Ecto neural progenitor cell (in vitro differentiated cells): Measurements from ENCODE around the gene SLCO4A1.

Source experiments
- DNase-seq: peaks from one replicate; pipeline ENCODE4 v3.0.0-alpha.2; 2018; ENCODE audit warnings: low spot score

SLCO4A1 gene

DNA sequence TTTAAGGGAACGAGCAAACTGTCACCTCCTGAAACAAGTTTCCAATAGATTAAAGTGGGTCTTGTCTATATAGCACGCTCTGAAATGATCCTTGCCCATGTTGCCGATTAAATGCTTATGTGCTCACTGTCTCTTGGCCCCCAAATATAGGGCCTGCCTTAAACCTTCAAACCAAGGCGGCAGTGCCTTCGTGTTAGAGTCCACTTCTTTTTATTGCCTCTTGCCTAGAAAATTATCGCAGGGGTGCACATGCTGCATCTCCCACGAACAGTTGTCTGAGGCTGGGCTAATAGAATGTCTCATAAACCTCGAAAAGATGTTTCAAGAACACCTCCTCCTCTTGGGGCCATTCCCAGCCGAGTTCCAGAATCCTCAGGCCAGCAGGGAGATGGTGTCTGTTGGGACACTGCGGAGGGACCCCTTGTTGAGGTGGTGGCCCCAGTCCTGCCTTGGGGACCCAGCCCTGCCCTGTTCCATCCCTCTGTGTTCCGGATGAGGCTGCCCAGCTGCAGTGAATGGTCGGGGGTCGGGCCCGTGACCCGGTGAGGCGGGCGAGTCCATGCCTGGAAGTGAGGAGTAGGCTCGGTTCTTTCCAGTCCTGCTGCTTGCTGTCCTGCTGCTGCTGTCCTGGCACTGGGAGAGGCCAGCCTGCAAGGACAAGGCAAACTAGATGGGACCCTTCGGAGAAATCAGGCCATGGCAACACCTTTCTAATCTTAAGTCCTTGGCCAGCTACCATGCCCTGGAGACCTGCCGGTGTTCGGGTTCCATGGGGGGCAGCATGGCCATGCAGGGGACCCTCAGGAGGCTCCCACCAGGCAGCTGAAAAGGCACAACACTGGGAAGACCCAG, 34.7 kb upstream of the SLCO4A1 start:
- no peak for DNase-seq

DNA sequence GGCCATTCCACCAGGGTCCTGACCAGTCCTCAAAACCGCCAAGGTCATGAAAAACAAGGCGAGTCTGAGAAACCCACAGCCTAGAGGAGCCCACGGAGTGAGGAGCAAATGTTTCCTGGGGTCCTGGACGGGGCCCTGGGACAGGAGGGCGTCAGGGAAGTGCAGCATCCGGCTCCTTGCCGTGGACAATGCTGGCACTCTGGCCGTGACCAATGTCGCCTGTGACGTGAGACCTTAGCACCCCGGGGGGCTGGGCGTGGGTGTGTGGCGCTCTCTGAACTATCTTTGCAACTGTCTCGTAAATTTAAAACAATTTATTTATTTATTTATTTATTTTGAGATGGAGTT, 34.1 kb upstream of the SLCO4A1 start:
- DNase-seq, result no peak

DNA sequence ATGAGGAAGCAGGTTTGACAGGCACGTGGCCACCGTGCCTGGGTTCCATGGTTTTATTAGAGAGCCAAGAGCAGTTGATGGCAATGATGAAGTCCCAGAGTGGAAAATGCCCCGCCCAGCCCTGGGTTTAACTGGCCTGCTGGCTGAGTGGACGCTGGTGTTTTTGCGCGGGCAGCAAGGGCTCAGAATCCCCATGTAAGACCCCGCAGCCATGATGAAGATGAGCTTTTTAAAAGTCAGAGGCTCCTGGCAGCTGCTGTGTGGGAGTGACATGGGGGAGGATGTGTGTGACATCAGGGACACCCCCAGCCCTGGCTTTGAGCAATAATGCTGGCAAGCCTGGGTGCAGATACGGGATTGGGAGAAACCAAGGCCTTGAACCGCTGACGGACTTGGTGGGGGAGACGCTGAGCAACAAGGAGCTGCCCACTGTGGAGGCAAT, 33.0 kb upstream of the SLCO4A1 start:
- DNase-seq, result no peak

DNA sequence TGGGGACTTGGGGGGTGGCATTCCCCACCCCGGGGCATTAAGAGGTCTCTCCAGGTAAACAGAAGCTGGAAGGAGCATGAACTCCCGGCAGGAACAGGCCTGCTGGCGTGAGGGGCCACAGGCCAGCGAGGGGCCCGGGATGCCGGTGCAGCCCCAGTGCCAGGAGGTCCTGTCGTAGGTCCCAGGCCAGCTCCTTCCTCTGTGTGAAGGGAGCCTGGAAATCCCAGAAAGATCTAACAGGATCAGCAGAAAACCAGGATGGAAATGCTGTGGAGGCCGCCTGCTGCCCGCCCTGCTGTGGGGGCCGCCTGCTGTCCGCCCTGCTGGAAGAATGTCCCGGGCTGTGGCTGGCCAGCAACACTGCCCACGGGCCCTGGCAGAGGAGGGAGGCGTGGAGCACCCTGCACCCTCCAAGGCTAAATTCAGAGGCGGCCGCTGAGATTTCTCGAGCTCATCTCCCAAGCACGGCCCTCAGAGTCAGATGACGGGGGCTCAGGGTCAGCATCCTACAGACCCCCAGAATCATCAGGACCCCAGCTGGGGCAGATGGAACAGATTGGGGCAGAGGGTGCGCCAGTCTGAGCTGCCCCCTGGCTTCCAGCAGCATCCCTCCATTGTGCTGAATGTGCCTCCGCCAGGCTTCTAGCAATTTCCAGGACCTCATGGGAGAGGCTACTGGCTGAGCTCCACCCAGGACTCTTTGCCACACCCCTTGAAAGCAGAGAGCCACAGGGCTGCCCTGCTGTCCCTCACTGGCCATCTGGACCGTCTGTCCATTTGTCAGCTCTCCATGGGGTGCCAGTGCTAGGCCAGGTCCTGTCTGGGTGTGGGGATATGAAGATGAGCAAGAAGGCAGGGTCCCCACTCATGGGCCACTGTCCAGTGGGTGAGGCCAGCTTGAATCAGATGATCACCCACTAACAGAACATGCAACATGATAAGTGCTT, 32.2 kb upstream of the SLCO4A1 start:
- no peak for DNase-seq

DNA sequence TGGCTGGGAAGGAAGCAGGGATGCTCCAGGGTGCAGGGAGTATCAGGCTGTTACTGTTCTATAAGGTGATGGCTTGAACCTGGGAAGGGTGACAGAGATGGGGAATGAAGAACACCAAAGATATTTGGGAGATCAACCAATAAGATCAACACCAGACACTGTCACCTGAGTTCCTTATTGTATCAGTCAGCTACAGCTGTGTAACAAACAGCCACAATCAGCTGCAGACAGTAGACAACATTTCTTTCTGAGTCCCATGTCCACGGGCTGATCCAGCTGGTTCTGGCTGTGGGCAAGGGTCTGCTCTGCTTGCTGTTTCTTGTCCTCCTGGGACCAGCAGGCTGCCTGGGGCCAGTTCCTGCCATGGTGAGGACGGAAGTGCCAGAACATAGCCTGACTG, 31.3 kb upstream of the SLCO4A1 start:
- DNase-seq, result no peak

DNA sequence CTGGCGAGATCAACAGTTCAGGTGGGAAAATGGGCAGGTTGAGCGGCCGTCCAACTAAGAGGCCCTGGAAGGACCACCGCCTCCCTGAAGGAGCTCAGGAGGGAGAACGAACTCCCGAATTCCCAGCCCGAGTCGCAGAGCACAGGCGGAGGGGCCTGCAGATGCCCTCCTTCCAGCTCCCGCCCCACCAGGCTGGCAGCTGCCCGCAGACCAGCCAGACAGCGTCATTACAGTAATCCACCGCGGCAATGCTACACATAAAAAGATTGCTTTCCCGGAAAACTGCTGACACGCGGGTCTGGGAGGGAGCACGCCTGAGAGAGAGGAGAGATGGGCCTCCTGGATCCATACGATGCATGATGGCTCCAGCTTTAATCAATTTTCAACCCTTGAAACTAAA, 30.5 kb upstream of the SLCO4A1 start:
- DNase-seq, result no peak

DNA sequence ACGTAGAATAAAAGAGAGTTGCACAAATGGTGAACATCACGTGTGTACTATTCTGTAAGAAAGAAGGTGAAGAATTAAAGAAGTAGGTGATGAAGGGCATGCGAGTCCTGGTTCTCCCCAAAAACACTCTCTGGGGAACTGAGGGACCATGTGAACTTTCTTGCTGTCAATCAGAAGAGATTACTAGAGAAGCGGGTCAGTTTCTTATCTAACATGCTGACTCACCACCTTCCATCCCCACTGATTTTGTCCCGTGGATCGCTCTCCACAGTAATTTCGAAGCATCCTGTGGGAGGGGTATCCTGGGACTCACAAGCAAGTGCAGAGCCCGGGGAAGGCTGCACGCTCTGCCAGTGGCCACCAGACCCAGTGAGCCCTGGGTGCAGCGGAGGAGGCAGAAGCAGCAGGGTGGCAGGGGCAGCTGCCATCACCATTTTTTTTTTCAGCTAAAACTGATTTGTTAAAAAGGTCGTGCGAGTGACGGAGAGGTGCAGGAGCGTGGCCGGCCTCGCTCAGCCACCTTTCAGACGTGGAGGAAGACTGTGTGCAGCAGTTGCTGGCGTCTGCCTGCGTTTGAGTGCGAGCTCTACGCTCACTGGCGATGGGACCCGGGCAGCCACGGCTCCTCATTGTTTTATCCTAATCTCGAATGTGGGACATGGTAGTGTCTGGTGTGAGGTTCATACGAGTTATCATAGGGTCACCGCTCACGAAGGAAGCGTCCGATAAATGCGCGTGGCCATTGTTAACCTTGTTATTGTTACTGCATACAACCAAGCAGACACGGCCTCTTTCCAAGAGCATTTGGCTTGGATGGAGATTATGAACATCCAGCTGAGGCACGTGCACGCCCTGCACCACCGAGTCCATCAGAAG, 28.0 kb upstream of the SLCO4A1 start:
- no peak for DNase-seq

DNA sequence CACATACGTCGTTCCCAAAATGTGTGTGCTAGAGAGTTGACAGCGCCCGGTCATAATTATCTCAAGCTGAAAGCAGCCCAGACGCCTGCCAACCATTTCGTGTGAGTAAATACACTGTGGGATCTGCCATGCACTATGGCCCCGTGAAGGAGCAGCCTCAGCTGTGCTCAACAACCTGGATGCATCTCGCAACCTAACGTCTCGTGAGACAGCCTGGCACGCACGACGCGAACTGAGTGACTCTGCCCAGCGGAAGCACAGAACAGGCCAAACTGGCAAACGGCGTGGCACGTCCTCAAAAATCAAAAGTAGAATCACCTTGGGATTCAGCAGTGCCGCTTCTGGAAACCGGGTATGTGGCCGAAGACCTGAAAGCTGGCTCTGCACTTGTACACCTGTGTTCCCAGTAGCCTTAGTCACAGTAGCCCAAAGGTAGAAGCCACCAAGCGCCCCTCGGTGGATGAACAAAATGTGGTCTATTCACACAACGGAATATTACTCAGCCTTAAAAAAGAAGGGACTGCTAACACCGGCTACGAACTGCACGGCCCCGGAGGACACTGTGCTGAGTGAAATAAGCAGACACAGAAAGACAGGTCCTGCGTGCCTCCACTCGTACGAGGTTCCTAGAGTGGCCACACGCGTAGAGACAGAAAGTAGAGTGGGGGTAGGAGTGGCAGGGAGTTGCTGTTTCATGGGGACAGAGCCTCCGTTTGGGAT, 27.2 kb upstream of the SLCO4A1 start:
- no peak for DNase-seq

DNA sequence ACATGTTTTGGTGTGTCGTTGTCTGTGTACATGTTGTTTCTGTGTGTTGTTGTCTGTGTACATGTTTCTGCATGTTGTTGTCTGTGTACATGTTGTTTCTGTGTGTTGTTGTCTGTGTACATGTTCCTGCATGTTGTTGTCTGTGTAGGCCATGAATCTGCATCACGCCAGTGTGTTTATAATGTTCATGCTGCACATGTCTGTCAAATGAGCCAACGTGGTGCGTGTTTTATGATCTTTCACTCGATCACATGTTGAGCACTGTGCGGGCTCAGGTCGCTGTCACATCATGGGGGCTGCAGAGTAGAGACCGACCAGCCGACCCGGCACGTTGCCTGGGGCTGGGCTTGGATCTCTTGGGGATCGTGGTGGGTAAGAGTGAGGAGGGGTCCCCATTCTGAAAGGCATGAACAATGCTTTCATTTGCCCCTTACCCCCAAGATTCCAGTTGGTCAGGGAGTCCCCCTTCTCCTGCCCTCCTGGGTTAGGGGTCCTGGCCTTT, 26.5 kb upstream of the SLCO4A1 start:
- DNase-seq, result no peak

DNA sequence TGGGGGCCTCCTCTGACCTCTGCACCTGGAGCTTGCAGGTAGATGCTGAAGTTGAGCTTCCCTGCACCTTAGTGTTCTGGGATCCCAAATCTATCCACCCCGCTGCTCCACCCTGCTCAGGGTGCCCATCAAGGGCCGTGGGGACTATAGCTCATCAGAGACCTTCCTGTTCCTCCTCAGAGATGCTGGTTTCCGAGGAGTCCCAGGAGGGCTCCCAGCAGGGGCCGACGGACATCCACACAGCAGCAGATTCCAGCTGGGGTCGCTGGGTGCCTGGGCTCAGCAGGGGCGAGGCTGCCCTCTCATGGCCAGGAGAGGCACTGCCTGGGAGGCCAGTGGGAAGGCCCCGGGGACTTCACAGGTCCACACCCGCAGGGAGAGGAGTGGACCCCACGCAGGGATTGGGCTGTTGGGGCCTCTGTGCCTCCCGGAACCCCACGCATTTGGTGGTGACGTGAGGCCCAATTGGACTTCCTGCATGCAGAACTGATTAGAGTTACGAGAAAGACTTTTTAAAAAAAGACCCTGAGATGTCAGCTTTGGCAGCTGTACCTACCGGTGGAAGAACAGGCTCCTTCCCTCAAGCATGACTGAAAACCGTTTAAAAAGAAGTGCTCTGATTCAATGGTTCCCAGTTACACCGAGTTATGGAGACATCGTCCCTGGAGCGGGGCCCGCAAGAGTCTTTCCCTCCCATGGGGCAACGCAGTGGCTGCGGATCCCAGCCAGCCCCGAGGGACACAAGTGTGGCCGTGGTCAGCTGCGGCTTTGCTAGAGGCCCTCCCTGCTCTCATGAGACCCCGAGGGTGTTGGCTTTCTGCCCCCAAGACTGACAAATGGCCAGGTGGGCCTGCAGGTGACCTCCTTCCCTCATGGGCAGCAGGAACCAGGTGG, 25.3 kb upstream of the SLCO4A1 start:
- DNase-seq, result peak; percentile 86

DNA sequence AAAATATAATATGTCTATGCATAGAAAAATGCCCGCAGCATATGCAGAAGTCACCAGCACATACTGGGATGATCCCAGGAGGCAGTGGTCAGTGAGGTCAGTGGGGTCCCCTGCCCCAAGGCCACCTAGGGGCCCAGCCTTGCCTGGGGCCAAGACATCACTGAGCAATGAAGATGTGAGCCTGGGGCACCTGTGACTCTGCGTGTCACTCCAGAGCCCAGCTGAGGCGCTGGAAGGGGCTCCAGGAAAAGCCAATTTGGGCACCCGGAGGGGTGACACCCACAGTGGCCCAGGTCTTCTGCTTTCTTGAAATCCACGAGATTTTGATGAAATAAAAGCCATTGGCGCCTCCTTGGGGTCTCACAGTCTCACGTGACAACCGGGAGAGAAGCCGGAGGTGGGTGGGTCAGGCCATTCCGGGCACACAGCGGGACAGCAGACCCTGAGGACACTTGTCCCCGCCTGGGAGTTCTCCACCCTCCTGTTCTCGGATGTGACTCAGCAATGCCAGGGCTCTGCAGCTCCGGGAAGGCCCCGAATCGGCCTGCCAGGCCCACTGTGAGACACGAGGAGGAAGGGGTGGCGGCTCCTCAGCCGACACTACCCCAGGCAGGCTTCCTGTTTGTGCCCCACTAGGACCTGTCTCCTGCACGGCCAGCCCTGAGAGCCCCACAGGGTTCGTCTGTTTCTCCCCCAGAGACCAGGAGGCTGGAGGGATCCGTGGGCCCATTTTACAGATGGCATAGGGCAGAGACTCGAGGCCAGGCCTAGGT, 24.4 kb upstream of the SLCO4A1 start:
- DNase-seq, result no peak

DNA sequence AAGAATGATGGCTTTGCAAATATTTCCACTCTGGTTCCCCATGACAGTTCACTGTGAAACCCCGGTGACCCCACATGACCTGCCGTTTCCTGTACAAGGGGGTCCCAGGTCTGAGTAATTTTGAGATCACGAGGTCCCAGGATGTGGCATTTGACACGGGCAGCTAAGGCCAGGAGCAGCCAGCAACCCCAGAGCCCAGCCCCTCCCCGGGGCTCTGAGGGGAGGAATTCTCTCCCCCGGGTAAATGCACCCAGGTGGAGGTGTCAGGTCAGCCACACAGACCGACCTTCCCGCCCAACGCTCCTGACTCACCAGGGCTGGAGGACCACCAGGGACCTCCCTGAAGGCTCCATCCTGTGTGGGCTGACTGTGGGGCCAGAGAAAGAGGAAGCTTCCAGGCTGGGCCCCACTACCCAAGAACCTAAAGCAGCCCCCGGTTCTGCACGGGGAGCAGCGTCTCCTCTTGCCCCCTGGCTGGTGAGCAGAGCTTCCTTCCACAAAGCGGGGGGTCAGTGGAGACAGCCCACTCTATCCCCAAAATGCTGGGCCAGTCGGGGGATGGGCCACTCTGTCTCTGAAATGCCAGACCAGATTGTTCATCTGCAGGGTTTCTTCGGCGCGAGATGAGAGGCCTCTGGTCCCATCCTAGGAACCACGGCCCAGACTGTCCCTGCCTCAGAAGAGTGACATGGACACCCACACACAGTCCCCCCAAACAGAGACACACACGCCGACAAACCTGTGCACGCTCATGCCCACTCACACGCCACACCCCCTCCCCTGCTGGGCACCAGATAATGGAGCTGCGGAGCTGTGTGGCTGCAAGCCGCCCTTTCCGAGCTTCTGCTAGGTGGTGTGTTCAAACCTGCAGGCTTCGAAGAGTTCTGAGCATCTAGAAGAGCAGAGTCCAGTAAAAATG, 23.4 kb upstream of the SLCO4A1 start:
- DNase-seq, result no peak

DNA sequence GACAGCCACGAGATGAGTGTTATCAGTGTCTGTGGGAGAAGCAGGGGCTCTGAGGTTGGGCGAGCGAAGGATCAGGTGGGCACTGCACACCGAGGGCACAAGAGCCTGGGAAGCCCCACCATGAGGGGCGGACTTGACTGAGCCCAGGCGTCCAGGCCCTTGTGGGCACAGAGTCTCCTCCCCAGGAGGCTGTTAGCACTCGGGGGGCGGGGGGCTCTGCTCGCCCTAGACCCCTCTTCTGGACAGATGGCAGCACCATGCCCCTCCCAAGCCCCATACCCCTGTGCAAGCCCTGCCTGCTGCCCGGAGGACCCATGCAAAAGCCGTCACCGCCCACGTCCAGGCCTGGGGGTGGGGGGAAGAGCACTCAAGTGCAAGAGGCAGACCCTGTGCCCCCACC, 21.7 kb upstream of the SLCO4A1 start:
- DNase-seq, result no peak

DNA sequence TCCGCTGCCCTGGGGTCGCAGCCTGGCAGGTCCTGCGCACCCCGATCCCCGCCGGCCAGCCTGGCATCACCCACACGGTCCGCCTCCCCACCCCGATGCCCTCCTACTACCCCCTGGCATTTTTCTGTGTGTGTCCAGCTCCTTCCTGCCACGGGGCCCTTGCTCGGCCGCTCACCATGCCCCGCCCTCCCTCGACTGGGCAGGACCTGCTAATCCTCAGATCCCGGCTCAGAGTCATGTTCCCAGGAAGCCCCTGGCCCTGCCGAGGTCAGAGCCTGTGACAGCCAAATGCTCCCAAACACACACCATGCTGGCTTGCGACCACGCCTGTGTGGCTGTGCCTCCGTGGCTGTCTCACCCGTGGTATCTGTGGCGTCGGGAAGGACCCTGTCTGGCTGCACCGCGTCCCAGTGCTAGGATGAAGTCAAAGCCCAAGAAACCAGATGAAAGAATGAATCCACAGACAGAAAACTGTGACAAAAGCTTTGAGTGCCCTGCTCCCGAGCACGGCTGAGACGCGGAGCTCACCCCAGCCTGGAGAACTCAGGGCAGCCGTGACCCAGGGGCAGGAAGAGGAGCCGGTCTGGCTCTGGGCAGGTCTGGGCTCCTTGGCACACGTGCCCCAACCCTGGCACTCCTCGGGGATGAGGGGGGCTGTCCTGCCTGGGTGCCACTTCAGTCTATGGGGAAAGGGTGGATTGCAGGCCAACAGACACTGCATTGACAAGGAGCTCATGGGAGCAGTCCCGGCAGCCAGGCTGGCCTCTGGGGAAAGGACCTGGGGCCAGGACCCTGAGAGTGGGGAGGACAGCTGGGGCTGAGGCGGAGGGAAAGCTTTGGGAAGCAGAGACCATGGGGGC, 20.8 kb upstream of the SLCO4A1 start:
- DNase-seq, result no peak

DNA sequence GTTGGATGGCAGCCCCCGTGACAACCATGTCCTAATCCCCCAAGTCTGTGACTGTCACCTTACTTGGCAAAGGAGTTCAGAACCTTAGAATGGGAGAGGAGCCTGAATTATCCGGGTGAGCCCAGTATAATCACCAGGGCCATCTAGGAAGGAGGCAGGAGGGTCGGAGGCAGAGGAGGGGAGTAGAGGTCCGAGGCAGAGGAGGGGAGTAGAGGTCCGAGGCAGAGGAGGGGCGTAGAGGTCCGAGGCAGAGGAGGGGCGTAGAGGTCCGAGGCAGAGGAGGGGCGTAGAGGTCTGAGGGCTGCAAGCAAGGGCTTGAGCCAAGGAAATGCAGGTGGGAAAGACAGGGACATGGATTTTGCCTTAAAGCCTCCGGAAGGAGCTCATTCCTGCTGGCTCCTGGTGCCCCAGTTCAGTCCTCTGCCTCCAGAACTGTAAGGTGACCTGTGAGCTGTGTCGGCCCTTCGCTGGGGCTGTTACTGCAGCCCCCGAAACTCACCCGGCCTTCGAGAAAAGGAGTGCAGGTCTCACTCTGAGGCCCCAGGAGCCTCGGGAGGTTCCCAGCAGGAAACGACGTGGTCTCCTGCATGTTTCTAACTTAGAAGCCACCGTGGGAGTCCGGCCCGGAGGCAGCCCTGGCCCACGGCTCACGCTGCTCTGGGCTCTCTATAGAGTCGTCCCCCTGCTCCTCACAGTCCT, 20.0 kb upstream of the SLCO4A1 start:
- no peak for DNase-seq

DNA sequence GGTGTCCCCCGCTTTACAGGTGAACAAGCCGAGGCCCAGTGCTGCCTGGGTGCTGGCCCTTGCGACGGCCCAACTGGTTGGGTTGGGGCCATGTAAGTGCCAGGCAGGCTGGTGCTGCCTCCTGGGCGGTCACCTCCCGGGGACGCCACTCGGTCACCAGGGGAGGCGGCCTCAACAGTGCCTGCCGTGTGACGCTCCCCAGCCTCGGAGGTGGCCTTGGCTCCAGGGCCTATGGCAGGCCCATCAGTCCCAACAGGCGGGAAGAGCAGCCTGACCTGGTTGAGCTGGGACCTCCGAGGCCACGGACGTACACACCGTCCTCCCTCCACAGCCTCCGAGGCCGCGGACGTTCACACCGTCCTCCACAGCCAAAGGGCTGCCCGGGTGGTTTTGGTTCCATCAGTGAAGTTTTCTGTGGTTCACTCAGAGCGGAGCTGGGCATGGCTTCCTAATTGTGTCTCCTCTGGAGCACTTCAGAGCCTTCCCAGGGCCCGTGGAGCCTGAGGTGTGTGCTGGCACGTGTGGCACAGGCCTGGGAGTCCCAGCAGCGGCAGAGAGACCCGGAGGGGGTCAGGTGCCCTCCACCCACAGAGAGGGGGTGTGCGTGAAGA, 19.3 kb upstream of the SLCO4A1 start:
- DNase-seq, result no peak
